Stimulated activated naive CD8-positive, alpha-beta T cell treated with anti-CD3 and anti-CD28 coated beads, Interleukin-15, amount 100 ng/mL, for 72 hours (primary cell): ENCODE measurements around the gene GANC.
"Not testable (repeated sequence)": the region's sequence is repeated elsewhere in the genome, so short reads cannot be mapped to it uniquely, and the experiment has no call there.

ENCODE experiments used
- ATAC-seq: fragments of 150-1000 bp; cut with Tn5 transposase; 2 replicates; pipeline ENCODE4 v1.10.0; 2021; ENCODE audit warnings: mild to moderate bottlenecking, moderate library complexity
- DNase-seq, 2 donors: peaks; one replicate each; pipeline ENCODE4 v3.0.0; 2021 to 2022
- H3K27ac Mint-ChIP-seq, 2 donors: one replicate each; pipeline ENCODE4 v1.8.0; 2022; ENCODE audit warnings: mild to moderate bottlenecking in 2 of 2, mixed read lengths in 2 of 2, moderate library complexity in 2 of 2
- H3K27me3 Mint-ChIP-seq: one replicate; pipeline ENCODE4 v1.8.0; 2022; ENCODE audit warnings: mixed read lengths
- H3K4me1 Mint-ChIP-seq: one replicate; pipeline ENCODE4 v1.8.0; 2022; ENCODE audit warnings: mild to moderate bottlenecking, mixed read lengths
- H3K4me3 Mint-ChIP-seq, 2 donors: one replicate each; pipeline ENCODE4 v1.8.0; 2022; ENCODE audit warnings: mild to moderate bottlenecking in 2 of 2, mixed read lengths in 2 of 2, moderate library complexity in 1 of 2
- H3K9me3 Mint-ChIP-seq, 2 donors: one replicate each; pipeline ENCODE4 v1.8.0; 2022; ENCODE audit warnings: mixed read lengths in 2 of 2

GANC gene

GRCh38 chr15:42274702-42274989, 1.6 kb downstream of the GANC start:
- DNase-seq (peak in 1 of 2 donors; percentile 2), ATAC-seq (no peak)
- Mint-ChIP-seq H3K27ac (peak overlapping the region; percentile 98), H3K4me3 (peak overlapping the region; percentile 98 to 99), H3K9me3 (no peaks in the 10 kb centered on the region), H3K4me1 (peaks cover 34% of the 10 kb centered on the region), H3K27me3 (no peaks in the 10 kb centered on the region)

- H3K4me3 Mint-ChIP-seq: peak overlapping the region; percentile 70 to 98
- no peak for ATAC-seq
- no peak for DNase-seq
- H3K27me3 Mint-ChIP-seq: no peaks in the 10 kb centered on the region
- H3K9me3 Mint-ChIP-seq: no peaks in the 10 kb centered on the region
- peaks cover 29% of the 10 kb centered on the region for H3K4me1 Mint-ChIP-seq
- peak overlapping the region; percentile 55 to 93 for H3K27ac Mint-ChIP-seq
These were observed 2.9 kb downstream of the GANC start for GRCh38 chr15:42275780-42276391.

GRCh38 chr15:42276762-42277161, 3.8 kb downstream of the GANC start:
- no peak for ATAC-seq
- no peak for DNase-seq
- H3K9me3 Mint-ChIP-seq: no peaks in the 10 kb centered on the region
- H3K4me1 Mint-ChIP-seq: peaks cover 23% of the 10 kb centered on the region
- H3K4me3 Mint-ChIP-seq: no peak overlapping the region
- no peaks in the 10 kb centered on the region for H3K27me3 Mint-ChIP-seq
- no peak overlapping the region for H3K27ac Mint-ChIP-seq

GRCh38 chr15:42279234-42279723, 6.3 kb downstream of the GANC start:
- DNase-seq (no peak), ATAC-seq (peak; percentile 52)

GRCh38 chr15:42282344-42282743, 9.3 kb downstream of the GANC start:
- H3K9me3 Mint-ChIP-seq: no peaks in the 10 kb centered on the region
- H3K4me1 Mint-ChIP-seq: no peaks in the 10 kb centered on the region
- no peak for DNase-seq
- no peak for ATAC-seq
- H3K4me3 Mint-ChIP-seq: no peak overlapping the region
- no peaks in the 10 kb centered on the region for H3K27me3 Mint-ChIP-seq
- no peak overlapping the region for H3K27ac Mint-ChIP-seq

More at GRCh38 chr15:42279234-42279723, 6.3 kb downstream of the GANC start:
- Mint-ChIP-seq H3K27me3 (no peaks in the 10 kb centered on the region), H3K27ac (no peak overlapping the region), H3K9me3 (no peaks in the 10 kb centered on the region), H3K4me3 (no peak overlapping the region), H3K4me1 (peaks cover 14% of the 10 kb centered on the region)

GRCh38 chr15:42282926-42283325, 9.9 kb downstream of the GANC start:
- no peaks in the 10 kb centered on the region for H3K27me3 Mint-ChIP-seq
- DNase-seq (no peak), ATAC-seq (no peak)
- no peaks in the 10 kb centered on the region for H3K9me3 Mint-ChIP-seq
- H3K4me1 Mint-ChIP-seq: no peaks in the 10 kb centered on the region
- H3K27ac Mint-ChIP-seq: no peak overlapping the region
- no peak overlapping the region for H3K4me3 Mint-ChIP-seq

GRCh38 chr15:42283671-42284070, 10.7 kb downstream of the GANC start:
- no peak for ATAC-seq
- Mint-ChIP-seq H3K4me3 (no peak overlapping the region), H3K4me1 (no peaks in the 10 kb centered on the region), H3K9me3 (no peaks in the 10 kb centered on the region), H3K27me3 (no peaks in the 10 kb centered on the region), H3K27ac (no peak overlapping the region)
- DNase-seq: no peak

- Mint-ChIP-seq H3K4me1 (no peaks in the 10 kb centered on the region), H3K27ac (no peak overlapping the region), H3K4me3 (no peak overlapping the region), H3K9me3 (no peaks in the 10 kb centered on the region), H3K27me3 (no peaks in the 10 kb centered on the region)
- ATAC-seq (no peak), DNase-seq (no peak)
These were observed 11.6 kb downstream of the GANC start for GRCh38 chr15:42284551-42284950.

- Mint-ChIP-seq H3K27ac (no peak overlapping the region), H3K4me1 (no peaks in the 10 kb centered on the region), H3K27me3 (no peaks in the 10 kb centered on the region), H3K4me3 (no peak overlapping the region), H3K9me3 (no peaks in the 10 kb centered on the region)
- DNase-seq: no peak
- ATAC-seq: no peak
These were observed 12.0 kb downstream of the GANC start for GRCh38 chr15:42285034-42285433.

GRCh38 chr15:42286445-42287029, 13.5 kb downstream of the GANC start:
- no peaks in the 10 kb centered on the region for H3K4me1 Mint-ChIP-seq
- no peak overlapping the region for H3K27ac Mint-ChIP-seq
- DNase-seq: no peak

GRCh38 chr15:42287931-42288330, 14.9 kb downstream of the GANC start:
- no peak overlapping the region for H3K4me3 Mint-ChIP-seq
- no peak for ATAC-seq

More at GRCh38 chr15:42286445-42287029, 13.5 kb downstream of the GANC start:
- no peak for ATAC-seq
- no peak overlapping the region for H3K4me3 Mint-ChIP-seq
- H3K27me3 Mint-ChIP-seq: no peaks in the 10 kb centered on the region
- no peaks in the 10 kb centered on the region for H3K9me3 Mint-ChIP-seq

GRCh38 chr15:42289166-42289565, 16.2 kb downstream of the GANC start:
- Mint-ChIP-seq H3K27ac (no peak overlapping the region), H3K9me3 (no peaks in the 10 kb centered on the region), H3K4me3 (no peak overlapping the region), H3K4me1 (no peaks in the 10 kb centered on the region), H3K27me3 (no peaks in the 10 kb centered on the region)
- ATAC-seq (no peak), DNase-seq (no peak)

More at GRCh38 chr15:42287931-42288330, 14.9 kb downstream of the GANC start:
- DNase-seq: no peak
- H3K27me3 Mint-ChIP-seq: no peaks in the 10 kb centered on the region
- H3K4me1 Mint-ChIP-seq: no peaks in the 10 kb centered on the region
- H3K9me3 Mint-ChIP-seq: no peaks in the 10 kb centered on the region
- no peak overlapping the region for H3K27ac Mint-ChIP-seq

GRCh38 chr15:42301004-42301403, 28.0 kb downstream of the GANC start:
- H3K9me3 Mint-ChIP-seq: peaks cover 10 to 27% of the 10 kb centered on the region in 2 donors
- H3K27me3 Mint-ChIP-seq, H3K4me1 Mint-ChIP-seq, H3K27ac Mint-ChIP-seq, ATAC-seq, DNase-seq, H3K4me3 Mint-ChIP-seq: not testable (repeated sequence)

GRCh38 chr15:42306681-42307080, 33.7 kb downstream of the GANC start:
- no peak for ATAC-seq
- no peaks in the 10 kb centered on the region for H3K4me1 Mint-ChIP-seq

GRCh38 chr15:42313463-42313862, 40.5 kb downstream of the GANC start:
- no peak overlapping the region for H3K27ac Mint-ChIP-seq
- no peaks in the 10 kb centered on the region for H3K9me3 Mint-ChIP-seq
- H3K4me1 Mint-ChIP-seq: no peaks in the 10 kb centered on the region
- ATAC-seq (no peak), DNase-seq (no peak)
- no peak overlapping the region for H3K4me3 Mint-ChIP-seq
- H3K27me3 Mint-ChIP-seq: no peaks in the 10 kb centered on the region

More at GRCh38 chr15:42306681-42307080, 33.7 kb downstream of the GANC start:
- no peak overlapping the region for H3K27ac Mint-ChIP-seq
- no peak for DNase-seq
- peaks cover 10 to 27% of the 10 kb centered on the region in 2 donors for H3K9me3 Mint-ChIP-seq
- no peaks in the 10 kb centered on the region for H3K27me3 Mint-ChIP-seq
- no peak overlapping the region for H3K4me3 Mint-ChIP-seq

GRCh38 chr15:42314818-42315217, 41.8 kb downstream of the GANC start:
- DNase-seq (no peak), ATAC-seq (no peak)
- Mint-ChIP-seq H3K27me3 (no peaks in the 10 kb centered on the region), H3K4me3 (no peak overlapping the region), H3K27ac (no peak overlapping the region), H3K4me1 (no peaks in the 10 kb centered on the region), H3K9me3 (no peaks in the 10 kb centered on the region)

GRCh38 chr15:42315521-42315920, 42.5 kb downstream of the GANC start:
- H3K27me3 Mint-ChIP-seq: no peaks in the 10 kb centered on the region
- H3K9me3 Mint-ChIP-seq: no peaks in the 10 kb centered on the region
- DNase-seq: no peak

More at GRCh38 chr15:42315521-42315920, 42.5 kb downstream of the GANC start:
- Mint-ChIP-seq H3K4me1 (no peaks in the 10 kb centered on the region), H3K27ac (no peak overlapping the region), H3K4me3 (no peak overlapping the region)
- ATAC-seq: peak; percentile 60
